Coronary artery (tissue), 2 donors: ENCODE data around the gene FBXO40.

Source experiments
- DNase-seq: peaks from one replicate; pipeline ENCODE4 v3.0.0-alpha.2; 2017; ENCODE audit warnings: low spot score
- H3K27ac ChIP-seq, 2 donors: fragments of 200-600 bp; sonication (generic); one replicate each; pipeline ENCODE4 v1.5.1; 2016 to 2019
- H3K4me3 ChIP-seq: fragments of 200-600 bp; sonication (generic); 2 replicates; pipeline ENCODE4 v1.5.1; 2016; ENCODE audit warnings: mild to moderate bottlenecking, moderate library complexity
- TF ChIP-seq, protein P1 (sequence below): fragments of 200-600 bp; sonication (generic); IDR thresholded peaks from one replicate; pipeline ENCODE4 v1.5.1; 2019; ENCODE audit warnings: antibody characterized with exemption

FBXO40 gene

DNA sequence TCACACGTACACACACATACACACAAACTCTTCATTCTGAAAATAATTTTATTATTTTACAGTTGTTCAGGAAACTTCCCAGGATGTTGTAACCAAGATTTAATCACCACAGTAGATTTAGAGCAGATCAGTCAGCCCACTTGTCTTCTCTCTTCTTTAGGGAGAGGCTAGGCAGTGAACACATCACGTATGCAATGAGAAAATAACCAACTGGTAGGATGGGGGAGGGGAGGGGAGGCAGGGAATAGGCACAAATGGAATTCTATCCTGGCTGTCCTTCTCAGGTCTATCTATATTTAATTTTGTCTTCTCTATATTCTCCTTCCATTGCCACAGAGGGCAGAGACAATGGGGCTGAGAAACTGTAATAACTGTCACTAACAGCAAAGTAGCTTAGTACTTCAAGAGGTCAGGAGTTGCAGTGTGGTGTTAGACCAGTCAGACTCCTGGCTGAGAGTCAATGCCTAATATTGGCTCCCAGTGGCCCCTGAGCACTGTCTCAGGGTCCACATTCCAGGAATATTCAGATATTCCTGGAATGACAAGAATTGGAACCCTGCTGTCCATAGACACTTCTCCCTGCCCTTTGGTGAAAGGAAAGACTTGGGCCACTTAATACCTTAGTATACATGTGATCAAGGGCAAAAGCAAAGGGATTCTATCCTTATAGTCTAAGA, 70.1 kb downstream of the FBXO40 start:
- no peak for DNase-seq
- H3K27ac ChIP-seq: no peak overlapping the region
- H3K4me3 ChIP-seq: no peak overlapping the region
- TF ChIP-seq, protein P1, sequence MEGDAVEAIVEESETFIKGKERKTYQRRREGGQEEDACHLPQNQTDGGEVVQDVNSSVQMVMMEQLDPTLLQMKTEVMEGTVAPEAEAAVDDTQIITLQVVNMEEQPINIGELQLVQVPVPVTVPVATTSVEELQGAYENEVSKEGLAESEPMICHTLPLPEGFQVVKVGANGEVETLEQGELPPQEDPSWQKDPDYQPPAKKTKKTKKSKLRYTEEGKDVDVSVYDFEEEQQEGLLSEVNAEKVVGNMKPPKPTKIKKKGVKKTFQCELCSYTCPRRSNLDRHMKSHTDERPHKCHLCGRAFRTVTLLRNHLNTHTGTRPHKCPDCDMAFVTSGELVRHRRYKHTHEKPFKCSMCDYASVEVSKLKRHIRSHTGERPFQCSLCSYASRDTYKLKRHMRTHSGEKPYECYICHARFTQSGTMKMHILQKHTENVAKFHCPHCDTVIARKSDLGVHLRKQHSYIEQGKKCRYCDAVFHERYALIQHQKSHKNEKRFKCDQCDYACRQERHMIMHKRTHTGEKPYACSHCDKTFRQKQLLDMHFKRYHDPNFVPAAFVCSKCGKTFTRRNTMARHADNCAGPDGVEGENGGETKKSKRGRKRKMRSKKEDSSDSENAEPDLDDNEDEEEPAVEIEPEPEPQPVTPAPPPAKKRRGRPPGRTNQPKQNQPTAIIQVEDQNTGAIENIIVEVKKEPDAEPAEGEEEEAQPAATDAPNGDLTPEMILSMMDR: no peak

DNA sequence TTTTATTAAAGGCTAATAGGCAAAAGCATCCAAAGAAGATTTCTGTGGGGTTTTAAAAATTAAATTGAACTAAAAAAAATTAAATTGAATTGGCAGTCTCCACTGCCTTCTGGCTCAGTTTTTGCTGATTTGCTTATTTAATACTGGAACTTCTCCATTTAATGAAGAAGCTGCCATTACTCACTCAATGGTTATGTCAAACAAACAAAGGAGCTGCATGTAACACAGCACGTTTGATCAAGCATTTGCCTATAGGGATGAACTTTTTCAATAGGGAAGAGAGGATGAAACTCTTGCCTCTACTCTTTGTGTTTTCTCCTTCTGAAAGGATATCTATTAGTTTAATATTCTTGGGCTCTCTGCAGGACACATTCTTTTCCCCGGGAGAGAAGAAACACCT, 72.3 kb downstream of the FBXO40 start:
- no peak for DNase-seq
- peak overlapping the region in 1 of 2 donors; percentile 15 for H3K27ac ChIP-seq
- TF ChIP-seq, protein P1: no peak
- H3K4me3 ChIP-seq: no peak overlapping the region

DNA sequence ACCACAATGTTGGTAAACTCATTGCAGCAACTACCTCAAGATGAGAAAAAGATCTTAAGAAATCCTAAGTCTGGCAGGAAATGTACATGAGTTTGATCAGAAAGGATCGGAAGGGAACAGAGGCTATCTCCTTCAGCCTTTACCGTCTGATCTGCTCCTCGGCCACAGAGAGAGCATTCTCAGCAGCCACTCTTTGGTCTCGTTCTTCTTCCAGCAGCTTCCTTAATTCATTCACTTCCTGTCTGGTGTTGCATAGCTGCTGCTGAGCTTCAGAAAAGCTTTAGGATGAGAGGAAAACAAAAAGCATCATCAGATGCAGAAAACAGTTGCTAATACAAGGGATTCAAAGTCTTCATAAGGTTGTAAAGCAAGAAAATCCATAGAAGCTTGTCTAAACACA, 74.2 kb downstream of the FBXO40 start:
- no peak for DNase-seq

DNA sequence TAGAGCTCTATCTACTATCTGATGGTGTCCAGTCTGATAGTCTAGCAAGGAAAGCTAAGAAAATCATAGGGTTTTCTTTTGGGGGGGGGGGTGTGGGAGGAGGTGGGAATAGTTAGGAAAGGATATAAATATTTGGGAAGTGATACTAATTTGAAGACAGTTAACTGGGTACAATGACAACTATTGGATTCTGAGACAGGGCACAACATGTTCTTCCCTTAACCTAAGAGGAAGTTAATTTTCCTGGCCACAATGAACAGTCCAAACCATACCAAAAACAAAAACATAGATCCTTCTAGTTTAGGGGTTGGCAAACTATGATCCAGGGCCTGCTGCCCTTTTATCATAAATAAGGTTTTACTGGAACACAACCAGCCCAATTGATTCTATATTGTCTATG, 77.5 kb downstream of the FBXO40 start:
- no peak for DNase-seq
- no peak overlapping the region for H3K4me3 ChIP-seq
- TF ChIP-seq, protein P1: no peak
- H3K27ac ChIP-seq: peak overlapping the region in 1 of 2 donors; percentile 58

More for the DNA sequence above, 74.2 kb downstream of the FBXO40 start:
- Histone ChIP-seq H3K4me3 (no peak overlapping the region), H3K27ac (peak overlapping the region in 1 of 2 donors; percentile 30)
- TF ChIP-seq, protein P1: no peak

DNA sequence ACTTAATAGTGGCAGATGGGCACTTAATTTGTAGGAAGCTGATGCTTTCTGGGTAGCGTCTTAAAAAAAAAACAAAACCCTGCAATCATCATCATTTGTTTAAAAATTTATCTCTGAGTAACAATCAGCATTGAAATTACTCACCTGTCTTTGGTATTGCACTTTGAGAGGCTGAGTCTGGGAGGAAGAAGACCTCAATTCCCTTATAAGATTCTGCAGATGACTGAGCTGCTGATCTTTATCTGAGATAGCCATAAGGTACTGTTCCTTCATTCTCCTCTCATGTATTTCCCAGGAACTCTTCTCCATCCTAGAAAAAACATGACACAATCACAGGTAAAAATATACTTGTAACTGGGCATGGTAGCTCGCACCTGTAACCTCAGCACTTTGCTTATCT, 84.0 kb downstream of the FBXO40 start:
- no peak for DNase-seq
- TF ChIP-seq, protein P1: no peak
- Histone ChIP-seq H3K27ac (no peak overlapping the region), H3K4me3 (no peak overlapping the region)
